HUES48 (cell line): Measurements from ENCODE around the gene PDCD1.
"Not testable (repeated sequence)": the region's sequence is repeated elsewhere in the genome, so short reads cannot be mapped to it uniquely, and the experiment has no call there.

Experiments
- H3K27ac ChIP-seq: one replicate; pipeline ENCODE4 v1.7.0; 2013; ENCODE audit warnings: low read depth, low read length, inconsistent platforms
- H3K27me3 ChIP-seq: 2 replicates; pipeline ENCODE4 v1.6.1; 2013; ENCODE audit warnings: mild to moderate bottlenecking, low read length; ENCODE audit not compliant: control insufficient read depth, insufficient read depth
- H3K36me3 ChIP-seq: 2 replicates; pipeline ENCODE4 v1.6.1; 2013; ENCODE audit warnings: low read length; ENCODE audit not compliant: control insufficient read depth, insufficient read depth
- H3K4me1 ChIP-seq: 2 replicates; pipeline ENCODE4 v1.6.1; 2013; ENCODE audit warnings: mild to moderate bottlenecking, low read length; ENCODE audit not compliant: control insufficient read depth, insufficient read depth
- H3K4me3 ChIP-seq: 2 replicates; pipeline ENCODE4 v1.5.1; 2013; ENCODE audit warnings: mild to moderate bottlenecking, low read depth, low read length
- H3K9ac ChIP-seq: 2 replicates; pipeline ENCODE4 v1.6.1; 2013; ENCODE audit warnings: mild to moderate bottlenecking, low read depth, low read length, moderate library complexity
- H3K9me3 ChIP-seq: 2 replicates; pipeline ENCODE4 v1.6.1; 2013; ENCODE audit warnings: low read length; ENCODE audit not compliant: control insufficient read depth, insufficient read depth

Gene PDCD1

DNA sequence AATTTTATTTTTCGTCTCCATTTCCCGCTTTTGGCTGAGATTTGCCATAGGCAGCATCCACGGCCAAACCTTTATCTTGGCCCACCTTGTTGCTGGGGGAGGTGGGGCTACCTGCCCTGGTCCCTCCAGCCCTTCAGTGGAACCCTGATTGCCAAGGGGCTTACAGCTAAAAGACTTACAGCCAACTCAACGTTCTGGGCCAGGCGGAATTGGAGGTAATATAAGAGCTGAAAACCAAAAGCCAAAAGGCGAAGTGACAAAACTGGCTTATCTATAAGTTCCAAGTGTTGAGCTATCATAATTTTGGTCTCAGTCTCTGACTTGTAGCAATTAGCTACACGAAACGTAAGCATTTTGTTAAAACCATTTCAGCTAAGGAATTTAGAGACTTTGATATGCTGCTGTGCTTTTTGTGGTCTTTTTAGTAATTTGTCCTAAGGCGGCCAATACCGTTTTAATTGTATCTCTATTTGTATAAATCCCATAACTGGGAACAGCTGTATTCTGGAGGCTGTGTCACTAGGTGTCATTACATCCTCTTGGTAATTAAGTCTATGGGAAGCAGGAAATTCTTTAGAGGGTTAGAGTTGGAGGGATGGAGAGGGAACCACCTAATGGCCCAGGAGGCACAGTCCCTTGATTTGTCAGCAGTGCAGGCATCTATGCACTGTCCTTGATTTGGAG is 24.0 kb downstream of the PDCD1 start:
- no peaks in the 10 kb centered on the region for H3K4me1 ChIP-seq
- H3K36me3 ChIP-seq: no peaks in the 10 kb centered on the region
- H3K9ac ChIP-seq: no peak overlapping the region
- H3K9me3 ChIP-seq: no peaks in the 10 kb centered on the region
- no peak overlapping the region for H3K27ac ChIP-seq
- no peaks in the 10 kb centered on the region for H3K27me3 ChIP-seq
- no peak overlapping the region for H3K4me3 ChIP-seq

DNA sequence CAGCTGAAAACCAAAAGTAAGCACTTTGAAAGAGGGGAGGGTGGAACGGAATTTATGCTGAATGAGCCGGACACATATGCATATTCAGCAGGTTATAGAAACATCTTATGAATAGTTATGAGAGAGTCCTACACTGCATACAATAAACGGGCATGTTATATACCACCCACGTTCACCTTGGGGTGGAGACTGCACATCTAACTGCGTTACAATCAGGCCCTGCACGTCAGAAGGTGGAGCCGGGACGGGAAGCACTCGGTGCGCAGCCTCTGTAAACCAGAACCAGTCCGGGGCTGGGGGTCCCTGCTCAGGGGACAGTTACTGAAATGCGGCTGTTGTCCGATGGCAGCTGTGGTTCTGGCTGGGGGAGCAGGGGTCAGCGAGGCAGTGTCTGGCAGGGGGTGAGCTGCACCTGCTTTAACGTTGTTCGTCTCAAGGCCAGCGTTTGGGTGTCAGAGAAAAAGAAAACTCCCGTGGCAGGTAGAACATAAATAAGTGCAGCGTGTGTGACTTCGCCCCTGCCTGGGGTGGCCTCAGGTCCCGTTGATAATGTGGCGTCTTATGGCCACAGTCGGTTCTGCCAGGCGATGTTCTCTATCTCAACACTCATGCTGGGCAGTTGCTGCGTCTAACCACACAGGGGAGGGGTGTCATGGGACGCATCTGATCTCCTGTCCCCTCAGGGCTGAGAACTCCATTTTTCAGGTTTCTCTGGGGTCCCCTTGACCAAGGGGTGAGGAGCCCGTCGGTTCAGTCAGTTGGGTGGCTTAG is 24.8 kb downstream of the PDCD1 start:
- H3K36me3 ChIP-seq, H3K27ac ChIP-seq, H3K4me1 ChIP-seq, H3K9ac ChIP-seq, H3K9me3 ChIP-seq, H3K27me3 ChIP-seq, H3K4me3 ChIP-seq: not testable (repeated sequence)

DNA sequence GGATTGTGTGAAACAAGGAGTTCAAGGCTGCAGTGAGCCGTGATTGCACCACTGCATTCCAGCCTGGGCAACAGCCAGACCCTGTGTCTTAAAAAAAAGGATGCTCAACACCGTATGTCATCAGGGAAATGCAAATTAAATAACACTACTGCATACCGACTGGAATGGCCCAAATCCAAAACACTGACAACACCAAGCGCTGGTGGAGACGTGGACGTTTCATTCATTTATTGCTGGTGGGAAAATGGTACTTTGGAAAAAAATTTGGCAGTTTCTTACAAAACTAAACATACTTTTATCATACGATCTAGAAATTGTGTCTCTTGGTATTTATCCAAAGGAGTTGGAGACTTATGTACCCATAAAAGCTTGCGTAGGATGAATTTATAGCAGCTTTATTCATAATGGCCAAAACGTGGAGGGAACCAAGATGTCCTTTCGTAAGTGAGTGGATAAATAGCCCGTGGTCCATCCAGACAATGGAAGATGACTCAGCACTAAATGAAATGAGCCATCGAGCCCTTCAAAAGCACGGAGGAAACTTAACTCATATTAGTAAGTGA is 25.5 kb downstream of the PDCD1 start:
- no peaks in the 10 kb centered on the region for H3K4me1 ChIP-seq
- no peaks in the 10 kb centered on the region for H3K9me3 ChIP-seq
- no peak overlapping the region for H3K27ac ChIP-seq
- H3K27me3 ChIP-seq: no peaks in the 10 kb centered on the region
- H3K36me3 ChIP-seq: no peaks in the 10 kb centered on the region
- H3K4me3 ChIP-seq: no peak overlapping the region
- no peak overlapping the region for H3K9ac ChIP-seq

DNA sequence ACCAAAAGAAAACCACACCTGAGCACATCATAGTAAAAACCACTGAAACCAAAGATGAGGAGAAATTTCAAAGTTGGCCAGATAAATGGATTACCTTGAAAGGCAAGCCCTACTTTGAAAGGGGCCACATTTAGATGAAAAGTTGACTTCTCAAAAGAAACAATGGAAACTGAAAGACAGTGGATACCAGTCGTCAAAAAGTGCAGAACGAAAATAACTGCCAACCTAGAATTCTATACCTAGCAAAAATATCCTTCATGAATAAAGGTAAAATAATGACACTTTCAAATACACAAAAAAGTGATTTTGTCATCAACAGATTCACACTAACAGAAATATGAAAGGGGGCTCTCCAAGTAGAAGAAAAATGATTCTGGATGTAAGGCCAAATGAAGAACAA is 31.3 kb downstream of the PDCD1 start:
- 0 out of 2 replicates have a peak, but pooled peaks cover 9% of the 10 kb centered on the region for H3K9me3 ChIP-seq
- no peak overlapping the region for H3K27ac ChIP-seq
- H3K4me1 ChIP-seq: no peaks in the 10 kb centered on the region
- H3K4me3 ChIP-seq: no peak overlapping the region
- peaks cover 11% of the 10 kb centered on the region for H3K27me3 ChIP-seq
- H3K9ac ChIP-seq: no peak overlapping the region
- H3K36me3 ChIP-seq: no peaks in the 10 kb centered on the region

DNA sequence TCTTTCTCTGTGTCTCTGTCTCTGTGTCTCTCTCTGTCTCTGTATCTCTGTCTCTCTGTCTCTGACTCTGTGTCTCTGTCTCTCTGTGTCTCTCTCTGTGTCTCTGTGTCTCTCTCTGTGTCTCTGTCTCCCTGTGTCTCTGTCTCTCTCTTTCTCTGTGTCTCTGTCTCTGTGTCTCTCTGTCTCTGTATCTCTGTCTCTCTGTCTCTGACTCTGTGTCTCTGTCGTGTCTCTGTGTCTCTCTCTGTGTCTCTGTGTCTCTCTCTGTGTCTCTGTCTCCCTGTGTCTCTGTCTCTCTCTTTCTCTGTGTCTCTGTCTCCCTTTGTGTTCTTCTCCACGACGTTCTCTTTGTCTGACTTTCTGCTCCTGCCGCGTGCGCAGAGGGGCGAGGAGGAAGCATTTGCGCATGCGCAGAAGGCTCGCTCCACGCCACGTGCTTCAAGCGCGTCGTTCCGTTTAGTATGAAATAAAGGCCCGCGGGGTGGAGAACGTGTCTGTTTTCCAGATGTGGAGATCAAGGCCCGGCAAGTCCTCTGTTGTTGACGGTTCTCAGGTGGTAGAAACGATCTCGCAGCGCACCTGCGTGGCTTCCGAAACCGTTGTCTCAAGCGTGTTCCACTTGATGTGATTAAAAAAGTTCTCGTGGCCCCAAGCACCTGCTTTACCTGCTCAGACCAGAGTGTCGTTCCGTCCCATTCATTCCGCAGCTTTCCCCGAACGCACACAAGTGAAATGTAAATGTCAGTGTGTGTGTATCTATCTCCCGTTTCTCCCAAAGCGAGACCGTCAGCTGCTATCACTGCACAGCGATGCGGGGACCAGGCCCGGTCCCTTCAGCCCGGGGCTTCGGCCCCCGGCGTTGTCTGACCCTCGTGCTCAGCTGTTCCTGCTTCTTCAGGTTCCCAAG is 34.9 kb downstream of the PDCD1 start:
- H3K27me3 ChIP-seq: peaks cover 11% of the 10 kb centered on the region
- H3K4me1 ChIP-seq, H3K9ac ChIP-seq, H3K4me3 ChIP-seq, H3K36me3 ChIP-seq, H3K27ac ChIP-seq, H3K9me3 ChIP-seq: not testable (repeated sequence)

DNA sequence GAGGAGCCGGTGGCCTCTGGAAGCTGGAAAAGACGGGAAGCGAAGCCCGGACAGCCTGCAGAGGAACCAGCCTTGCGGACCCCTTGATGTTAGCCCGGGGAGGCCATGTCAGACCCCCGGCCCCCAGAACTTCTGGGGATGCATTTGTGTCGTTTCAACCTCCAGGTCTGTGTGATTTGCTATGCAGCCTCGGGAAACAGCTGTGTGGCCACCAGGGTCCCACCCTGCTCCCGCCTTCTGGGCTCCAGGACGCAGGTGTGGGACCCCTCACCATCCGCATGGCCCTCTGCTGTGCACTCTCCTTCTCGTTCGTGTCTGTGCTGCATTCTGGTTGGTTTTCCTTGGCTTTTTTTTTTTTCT is 36.5 kb downstream of the PDCD1 start:
- Histone ChIP-seq H3K27me3 (peaks cover 11% of the 10 kb centered on the region), H3K9ac (no peak overlapping the region), H3K36me3 (no peaks in the 10 kb centered on the region), H3K27ac (no peak overlapping the region), H3K9me3 (0 out of 2 replicates have a peak, but pooled peaks cover 5% of the 10 kb centered on the region), H3K4me1 (no peaks in the 10 kb centered on the region), H3K4me3 (no peak overlapping the region)

DNA sequence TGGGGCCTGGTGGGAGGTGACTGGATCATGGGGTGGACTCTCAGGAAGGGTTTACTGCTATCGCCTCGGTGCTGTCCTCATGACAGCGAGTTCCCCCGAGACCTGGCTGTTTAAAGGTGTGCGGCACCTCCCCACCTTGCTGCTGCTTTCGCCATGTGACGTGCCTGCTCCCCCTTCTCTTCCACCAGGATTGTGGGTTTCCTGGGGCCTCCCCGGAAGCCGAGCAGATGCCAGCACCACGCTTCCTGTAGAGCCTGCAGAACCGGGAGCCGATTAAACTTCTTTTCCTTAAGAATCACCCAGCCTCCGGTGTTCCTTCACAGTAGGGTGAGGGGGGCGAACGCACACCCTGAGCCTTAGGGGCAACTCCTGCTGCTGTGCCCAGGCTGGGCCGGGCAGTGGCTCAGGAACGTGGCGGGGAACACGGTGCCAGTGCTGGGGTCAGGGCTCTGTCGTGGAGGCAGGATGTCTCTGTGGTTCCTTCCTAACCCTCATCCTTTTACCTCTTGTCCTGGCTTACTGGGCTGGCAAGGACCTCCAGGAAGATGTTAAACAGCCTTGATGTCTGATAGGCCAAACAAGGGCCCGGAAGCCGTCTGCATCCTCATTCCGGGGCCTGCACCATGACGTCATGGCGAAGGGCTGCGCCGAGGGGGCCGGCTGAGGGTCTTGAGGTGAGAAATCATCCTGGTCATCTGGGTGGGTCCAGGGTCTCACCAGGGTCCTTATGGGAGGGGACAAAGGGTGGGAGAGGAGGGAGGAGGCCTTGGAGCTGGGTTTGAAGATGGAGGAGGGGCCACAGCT is 37.0 kb downstream of the PDCD1 start:
- Histone ChIP-seq H3K9me3 (0 out of 2 replicates have a peak, but pooled peaks cover 1% of the 10 kb centered on the region), H3K27me3 (peaks cover 11% of the 10 kb centered on the region), H3K36me3 (no peaks in the 10 kb centered on the region), H3K4me1 (no peaks in the 10 kb centered on the region), H3K4me3 (no peak overlapping the region), H3K9ac (no peak overlapping the region), H3K27ac (no peak overlapping the region)

DNA sequence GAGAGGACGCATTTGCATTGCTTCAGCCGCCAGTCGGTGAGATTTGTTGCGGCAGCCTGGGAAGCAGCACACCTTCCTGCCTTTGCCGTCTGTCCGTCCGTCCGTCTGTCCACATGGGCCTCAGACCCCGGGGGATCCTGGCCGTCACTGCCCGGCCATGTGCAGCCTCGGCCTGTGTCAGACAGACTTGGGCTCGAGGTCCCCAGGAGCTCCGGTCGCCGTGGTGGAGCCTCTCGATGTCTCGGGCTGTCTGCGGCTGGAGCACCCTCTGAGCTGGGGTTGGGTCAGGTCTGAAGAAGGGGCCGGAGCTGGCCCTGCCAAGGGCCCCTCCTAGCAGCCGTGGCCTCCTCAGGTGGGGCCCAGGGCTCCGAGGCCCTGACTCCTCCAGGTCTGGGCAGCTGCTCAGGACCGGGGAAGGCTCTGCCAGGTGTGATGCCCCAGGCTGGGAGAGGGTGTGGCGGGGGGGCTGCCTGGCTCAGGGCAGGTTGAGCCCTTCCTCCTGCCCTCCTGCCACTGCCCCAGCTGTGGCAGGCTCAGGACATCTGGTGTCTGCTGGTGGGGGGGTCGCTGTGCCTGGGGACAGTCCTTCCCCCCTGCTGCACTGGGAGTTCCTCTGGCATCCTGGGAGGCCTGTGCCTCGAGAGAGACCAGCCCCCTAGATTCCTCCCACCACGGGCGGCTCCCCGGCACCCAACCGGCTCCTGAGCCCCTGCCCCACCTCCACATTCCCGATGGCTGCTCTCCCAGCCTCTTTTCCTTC is 37.9 kb downstream of the PDCD1 start:
- Histone ChIP-seq H3K9ac (no peak overlapping the region), H3K4me3 (no peak overlapping the region), H3K27ac (no peak overlapping the region), H3K36me3 (no peaks in the 10 kb centered on the region), H3K27me3 (peaks cover 11% of the 10 kb centered on the region), H3K9me3 (no peaks in the 10 kb centered on the region), H3K4me1 (no peaks in the 10 kb centered on the region)

DNA sequence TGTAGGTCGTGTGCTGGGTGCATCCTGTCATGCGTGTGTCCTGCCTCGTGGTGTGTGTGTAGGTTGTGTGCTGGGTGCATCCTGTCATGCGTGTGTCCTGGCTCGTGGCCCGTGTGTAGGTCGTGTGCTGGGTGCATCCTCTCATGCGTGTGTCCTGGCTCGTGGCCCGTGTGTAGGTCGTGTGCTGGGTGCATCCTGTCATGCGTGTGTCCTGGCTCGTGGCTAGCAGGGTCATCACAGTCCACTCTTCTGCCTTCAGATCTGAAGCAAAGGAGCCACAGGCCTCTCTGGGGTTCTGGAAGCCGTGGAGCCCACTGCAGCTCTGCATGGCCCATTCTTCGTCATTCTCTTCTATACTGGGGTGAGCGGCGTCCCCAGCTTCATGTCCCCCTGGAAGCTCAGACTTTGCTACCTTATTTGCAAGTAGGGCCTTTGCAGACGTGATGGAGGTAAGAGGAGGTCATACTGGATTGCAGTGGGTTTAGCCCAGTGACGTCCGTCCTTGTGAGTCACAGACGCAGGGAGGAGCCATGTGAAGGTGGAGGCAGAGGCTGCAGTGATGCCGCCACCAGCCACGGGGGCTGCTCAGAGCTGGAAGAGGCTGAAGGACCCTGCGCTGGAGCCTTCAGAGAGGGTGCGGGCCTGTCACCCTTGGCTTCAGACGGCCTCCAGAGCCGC is 38.6 kb downstream of the PDCD1 start:
- H3K9ac ChIP-seq, H3K4me1 ChIP-seq, H3K9me3 ChIP-seq, H3K4me3 ChIP-seq, H3K27ac ChIP-seq, H3K36me3 ChIP-seq: not testable (repeated sequence)
- H3K27me3 ChIP-seq: peaks cover 11% of the 10 kb centered on the region
